DND-41 (cell line): ENCODE data around the gene GXYLT1.

Source experiments
- CTCF ChIP-seq: IDR thresholded peaks from 2 replicates; pipeline ENCODE4 v1.5.1; 2012; ENCODE audit warnings: borderline replicate concordance, low read length, moderate library complexity, mild to moderate bottlenecking; ENCODE audit not compliant: poor library complexity, severe bottlenecking; ENCODE audit errors: extremely low read depth
- EZH2 ChIP-seq: IDR thresholded peaks from 3 replicates; pipeline ENCODE4 v1.6.1; 2012; ENCODE audit warnings: borderline replicate concordance, low read depth, mild to moderate bottlenecking, moderate library complexity, low read length, inconsistent platforms; ENCODE audit not compliant: severe bottlenecking

GRCh38 chr12:42103155-42103554 lies 41.5 kb downstream of the GXYLT1 start:
- TF ChIP-seq CTCF (no peak), EZH2 (no peak)
